Right ventricle myocardium inferior (tissue), 1 donor: ENCODE data around the gene TCEANC2. TPM values are rescaled to one million over a fixed set of nuclear protein-coding genes. Genes with fewer than 3 reads are reported as not detected.
"Not testable (repeated sequence)": the region's sequence is repeated elsewhere in the genome, so short reads cannot be mapped to it uniquely, and the experiment has no call there.

ENCODE experiments used
- ATAC-seq: fragments of 200-7000 bp; cut with Tn5 transposase; one replicate; pipeline ENCODE4 v1.9.1; 2020; ENCODE audit warnings: mild to moderate bottlenecking, moderate library complexity
- DNase-seq: peaks from one replicate; pipeline ENCODE4 v3.0.0; 2021; ENCODE audit errors: missing footprints
- intact Hi-C: fragments of 100-400 bp; cut with DNase I; formaldehyde crosslinking; loops from one replicate; pipeline ENCODE4 v1.11.0; 2022
- long read RNA-seq: library from polyadenylated mRNA; unstranded; transcript quantifications from one replicate; pipeline ENCODE4 v2.0.0, GENCODE V29; 2021
- total RNA-seq: library from RNA; stranded (reverse); fragmentation: NEBNext Ultra II Directional; extraction: Animal tissue kit (Norgen Biotek cat#: 25700); gene quantifications from one replicate; pipeline ENCODE4 v1.2.1, GENCODE V29; 2021
- donor health status: DM: no; HTN: yes; CAD: no; lungs with severe emphysema.

TCEANC2 gene
- total RNA-seq = 4.7 TPM
- long read RNA-seq, full-length matches to known transcripts = 3 of 5 reads
- long read RNA-seq, partial matches to known transcripts = 0 of 5 reads
- long read RNA-seq, other reads (novel, unspliced or antisense) = 2 of 5 reads

DNA sequence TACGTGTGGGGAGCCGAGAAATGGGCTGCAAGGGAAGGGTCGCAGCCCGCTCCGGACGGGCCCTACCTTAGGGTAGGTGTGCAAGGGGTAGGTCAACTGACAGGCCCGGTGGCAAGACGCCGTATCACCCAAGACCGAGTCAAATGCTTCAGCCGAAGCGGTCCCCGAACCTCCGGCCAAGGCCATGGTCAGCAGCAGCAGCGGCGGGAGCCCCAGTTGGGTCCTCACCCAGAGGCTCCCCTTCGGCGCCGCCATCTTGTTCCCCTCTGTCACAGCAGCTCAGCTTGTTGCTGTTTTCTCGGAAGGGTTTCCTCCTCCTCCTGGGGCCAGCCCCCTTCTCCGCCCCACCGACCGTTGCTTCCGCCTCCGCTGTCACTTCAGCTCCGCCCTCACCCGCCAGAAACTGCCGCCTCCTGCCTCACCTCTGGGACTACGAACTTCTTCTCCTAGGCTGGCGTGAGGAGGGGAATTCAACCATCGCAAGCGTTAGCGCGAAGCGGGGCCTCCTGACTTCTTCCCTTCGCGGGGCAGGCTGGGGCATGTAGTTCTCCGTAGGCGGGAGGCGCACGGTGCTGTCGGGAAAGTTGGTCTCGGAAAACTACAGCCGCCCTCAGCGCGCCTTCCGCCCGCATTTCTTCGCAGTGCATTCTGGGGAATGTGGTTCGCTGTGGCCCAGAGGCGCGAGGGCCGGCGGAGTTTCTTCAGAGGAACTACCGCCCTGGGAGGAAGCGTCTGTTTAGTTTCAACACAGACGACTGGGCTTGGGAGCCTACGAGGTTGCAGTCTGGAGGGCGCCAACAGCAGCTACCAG is at the start of gene TCEANC2, which contains the start of gene TMEM59:
TCEANC2 (plus strand) TSS at position 675 of the 811 bp plus-strand sequence. CDS start 815 bp downstream, outside the sequence.
TMEM59 (minus strand) TSS at position 271 of the 811 bp plus-strand sequence; CDS start at position 255, 16 bp downstream.
- peak; percentile 99 for DNase-seq
- intact Hi-C loops = loop anchor here (5.0 kb wide), 2 partner anchors 106 to 161 kb away; partner anchors contain the start of genes DIO1, IFT25 and LRRC42
- peak; percentile 99 for ATAC-seq

DNA sequence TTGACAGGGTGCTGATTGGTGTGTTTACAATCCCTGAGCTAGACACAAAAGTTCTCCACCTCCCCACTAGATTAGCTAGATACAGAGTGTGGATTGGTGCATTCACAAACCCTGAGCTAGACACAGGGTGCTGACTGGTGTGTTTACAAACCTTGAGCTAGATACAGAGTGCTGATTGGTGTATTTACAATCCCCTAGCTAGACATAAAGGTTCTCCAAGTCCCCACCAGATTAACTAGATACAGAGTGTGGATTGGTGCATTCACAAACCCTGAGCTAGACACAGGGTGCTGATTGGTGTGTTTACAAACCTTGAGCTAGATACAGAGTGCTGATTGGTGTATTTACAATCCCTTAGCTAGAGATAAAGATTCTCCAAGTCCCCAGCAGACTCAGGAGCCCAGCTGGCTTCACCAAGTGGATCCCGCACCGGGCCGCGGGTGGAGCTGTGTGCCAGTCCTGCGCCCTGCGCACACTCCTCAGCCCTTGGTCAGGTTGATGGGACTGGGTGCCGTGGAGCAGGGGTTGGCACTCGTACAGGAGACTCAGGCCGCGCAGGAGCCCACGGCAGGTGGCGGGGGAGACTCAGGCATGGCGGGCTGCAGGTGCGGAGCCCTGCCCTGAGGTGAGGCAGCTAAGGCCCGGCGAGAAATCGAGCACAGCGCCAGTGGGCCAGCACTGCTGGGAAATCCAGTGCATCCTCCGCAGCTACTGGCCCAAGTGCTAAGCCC is 49.5 kb upstream of the TCEANC2 start:
- ATAC-seq, intact Hi-C loops, DNase-seq: not testable (repeated sequence)

DNA sequence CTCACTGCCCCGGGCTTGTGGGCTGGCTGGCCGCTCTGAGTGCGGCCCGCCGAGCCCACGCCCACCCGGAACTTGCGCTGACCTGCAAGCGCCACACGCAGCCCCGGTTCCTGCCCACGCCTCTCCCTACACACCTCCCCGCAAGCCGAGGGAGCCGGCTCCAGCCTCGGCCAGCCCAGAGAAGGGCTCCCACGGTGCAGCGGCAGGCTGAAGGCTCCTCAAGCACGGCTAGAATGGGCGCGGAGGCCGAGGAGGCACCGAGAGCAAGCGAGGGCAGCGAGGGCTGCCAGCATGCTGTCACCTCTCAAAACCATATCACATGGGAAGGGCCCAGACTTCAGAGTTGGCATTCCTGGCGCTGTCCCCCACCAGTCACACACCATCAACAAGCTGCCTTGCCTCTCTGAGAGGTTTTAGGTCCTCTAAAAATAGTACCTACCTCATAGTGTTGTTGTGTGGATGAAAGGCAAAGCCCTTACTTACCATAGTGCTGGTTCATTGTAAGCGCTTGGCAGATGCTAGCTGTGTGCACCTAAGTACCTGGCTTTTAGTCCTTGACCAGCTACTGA is 48.8 kb upstream of the TCEANC2 start:
- intact Hi-C loops = no loop called here
- DNase-seq = no peak
- ATAC-seq = no peak

DNA sequence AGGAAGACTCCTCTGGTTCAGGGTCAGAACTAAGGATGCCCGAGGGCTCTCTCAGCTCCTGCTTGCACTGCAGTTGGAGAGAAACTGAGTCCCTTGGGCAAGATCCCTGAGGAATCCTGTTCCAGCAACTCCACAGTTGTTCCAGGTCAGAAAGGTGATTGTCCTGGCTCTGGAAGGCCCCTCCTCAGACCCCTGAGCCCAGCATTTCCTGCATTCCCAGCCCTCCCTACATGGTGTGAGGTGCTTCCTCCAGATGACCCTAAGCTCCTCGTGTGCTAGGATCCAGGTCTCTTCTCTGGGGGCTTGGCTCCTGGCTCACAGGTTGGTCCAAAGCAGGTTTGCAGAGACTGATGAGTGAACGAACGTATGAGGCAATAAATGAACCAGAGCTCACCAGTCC is 46.9 kb upstream of the TCEANC2 start:
- DNase-seq (no peak), ATAC-seq (no peak)
- intact Hi-C loops = no loop called here

DNA sequence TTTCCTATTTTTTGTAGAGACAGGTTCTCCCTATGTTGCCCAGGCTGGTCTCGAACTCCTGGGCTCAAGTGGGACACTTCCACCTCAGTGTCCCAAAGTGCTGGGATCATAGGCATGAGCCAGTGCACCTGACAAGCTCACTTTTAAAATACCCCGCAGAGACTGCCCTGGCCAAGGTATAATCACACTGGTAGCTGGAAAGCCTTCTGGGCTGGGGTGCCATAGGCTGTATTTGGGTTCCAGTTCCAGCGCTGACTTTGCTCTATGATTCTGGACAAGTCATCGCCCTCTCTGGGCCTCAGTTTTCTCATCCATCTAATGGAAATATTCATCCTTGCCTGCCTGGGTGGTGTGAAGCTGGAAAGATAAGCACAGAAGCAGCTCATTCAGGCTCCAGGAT is 45.8 kb upstream of the TCEANC2 start:
- DNase-seq = no peak
- intact Hi-C loops = no loop called here
- ATAC-seq = no peak

DNA sequence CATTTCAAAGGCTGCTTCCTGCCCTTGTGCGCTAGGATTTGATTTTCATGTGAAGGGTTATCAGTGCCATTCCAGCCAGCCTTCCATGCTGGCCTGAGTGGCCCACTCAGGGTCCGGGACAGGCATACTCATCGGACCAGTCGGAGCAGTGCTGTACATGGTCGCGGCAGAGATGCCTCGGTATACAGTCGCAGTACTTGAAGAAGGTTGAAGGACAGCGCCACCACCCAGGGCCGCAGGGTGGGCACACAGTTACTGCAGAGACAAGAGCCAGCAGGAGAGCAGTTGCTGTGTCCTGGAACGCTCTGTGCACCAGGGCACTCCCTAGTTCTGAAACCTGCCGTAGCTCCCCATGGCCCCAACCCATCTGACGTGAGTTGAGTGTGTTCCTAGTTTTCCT is 44.5 kb upstream of the TCEANC2 start:
- DNase-seq (no peak), ATAC-seq (no peak)
- intact Hi-C loops = no loop called here

DNA sequence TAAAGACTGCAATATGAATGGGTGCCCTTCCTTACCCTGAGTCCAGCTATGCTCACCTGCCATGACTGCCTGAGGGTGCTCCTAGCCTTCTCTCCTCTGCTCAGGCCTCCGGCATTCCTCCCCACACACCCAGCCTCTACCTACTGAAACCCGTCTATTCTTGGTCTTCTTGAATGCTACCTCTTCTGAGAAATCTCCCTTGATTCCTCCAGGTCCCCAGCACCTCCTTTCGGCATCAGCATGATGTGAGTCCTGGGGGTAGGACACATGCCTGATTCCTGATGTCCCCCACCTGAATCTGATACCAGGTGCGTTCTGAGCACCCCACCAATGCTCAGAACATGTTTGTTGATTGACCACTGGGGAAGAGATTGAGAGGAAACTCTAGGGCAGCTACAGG is 44.0 kb upstream of the TCEANC2 start:
- no peak for DNase-seq
- intact Hi-C loops = no loop called here
- ATAC-seq = no peak

DNA sequence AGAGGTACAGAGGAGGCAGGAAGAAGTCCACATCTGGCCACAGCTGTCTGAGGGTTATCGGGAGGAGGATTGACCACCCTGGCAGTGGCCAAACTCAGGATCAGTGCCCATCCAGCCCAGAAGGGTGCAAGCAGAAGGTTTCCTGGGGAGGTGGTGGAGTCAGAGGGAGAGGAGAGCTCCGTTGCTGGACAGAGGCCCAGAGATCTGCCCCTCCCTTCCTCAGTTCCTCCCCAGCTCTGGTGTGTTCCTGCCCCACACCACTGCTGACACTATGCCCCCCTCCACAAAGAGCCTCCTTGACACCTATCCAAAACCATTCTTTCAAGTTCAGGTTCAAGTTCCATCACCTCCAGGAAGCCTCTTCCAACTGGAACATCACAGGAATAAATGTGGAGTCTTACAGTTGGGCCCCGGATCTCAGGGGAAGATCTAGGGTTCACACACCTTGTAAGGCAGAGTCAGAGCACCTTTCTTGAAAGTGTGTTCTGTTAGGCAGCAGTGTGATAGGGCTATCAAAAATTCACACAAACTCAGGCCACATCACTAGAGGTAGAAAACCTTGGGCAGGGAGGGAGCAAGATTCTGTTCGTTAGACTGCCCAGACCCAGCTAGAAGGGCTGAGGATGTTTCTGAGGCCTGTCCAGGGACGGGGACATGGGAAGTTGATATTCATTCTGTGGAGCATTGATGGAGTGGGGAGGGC is 42.8 kb upstream of the TCEANC2 start:
- intact Hi-C loops = no loop called here
- DNase-seq = no peak
- ATAC-seq = no peak

DNA sequence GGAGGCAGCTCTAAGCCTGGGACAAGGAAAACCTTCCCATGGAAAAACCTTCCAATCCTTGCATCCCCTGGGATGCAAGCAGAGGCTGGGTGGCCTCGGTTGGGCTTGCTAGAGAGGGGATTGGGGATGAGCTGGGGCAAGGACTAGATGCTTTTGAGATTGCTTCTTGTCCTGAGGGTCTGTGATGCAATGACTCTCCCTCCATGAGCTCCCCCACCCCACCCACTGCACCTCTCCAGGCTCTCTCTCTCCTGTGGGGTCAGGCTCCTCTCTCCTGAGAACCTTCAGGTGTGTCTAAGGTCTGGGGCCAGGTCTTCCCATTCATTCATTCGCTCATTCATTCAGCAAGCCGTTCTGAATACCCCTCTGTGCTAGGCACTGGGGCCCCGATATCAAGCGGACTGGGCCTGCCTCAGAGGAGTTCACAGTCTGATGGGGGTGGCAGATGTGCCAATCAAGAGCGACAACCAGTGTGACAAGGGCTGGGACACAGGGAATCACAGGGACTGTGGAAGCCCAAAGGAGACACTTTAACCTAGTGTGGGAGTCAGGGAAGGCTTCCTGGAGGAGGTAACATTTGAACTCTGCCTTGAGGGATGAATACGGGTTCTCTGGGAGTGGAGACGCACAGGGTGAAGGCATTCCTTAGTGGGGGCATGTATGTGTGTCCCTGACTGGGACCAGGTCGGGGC is 41.9 kb upstream of the TCEANC2 start:
- intact Hi-C loops = no loop called here
- no peak for DNase-seq
- no peak for ATAC-seq

DNA sequence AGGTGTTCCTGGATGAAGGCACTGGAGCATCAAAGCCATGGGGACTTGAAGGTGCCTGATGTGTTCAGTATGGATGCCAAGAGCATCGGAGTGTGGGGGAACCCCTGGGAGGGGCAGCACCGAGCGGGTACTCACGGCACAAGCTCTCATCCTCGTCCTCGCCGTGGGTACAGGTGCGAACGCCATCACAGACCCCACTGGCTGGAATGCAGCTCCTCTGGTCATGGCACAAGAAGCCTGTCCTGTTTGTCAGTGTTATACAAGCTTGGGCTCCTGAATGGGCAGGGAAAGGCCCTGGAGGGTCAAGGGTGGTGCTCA is 41.4 kb upstream of the TCEANC2 start:
- ATAC-seq (no peak), DNase-seq (no peak)
- intact Hi-C loops = no loop called here

DNA sequence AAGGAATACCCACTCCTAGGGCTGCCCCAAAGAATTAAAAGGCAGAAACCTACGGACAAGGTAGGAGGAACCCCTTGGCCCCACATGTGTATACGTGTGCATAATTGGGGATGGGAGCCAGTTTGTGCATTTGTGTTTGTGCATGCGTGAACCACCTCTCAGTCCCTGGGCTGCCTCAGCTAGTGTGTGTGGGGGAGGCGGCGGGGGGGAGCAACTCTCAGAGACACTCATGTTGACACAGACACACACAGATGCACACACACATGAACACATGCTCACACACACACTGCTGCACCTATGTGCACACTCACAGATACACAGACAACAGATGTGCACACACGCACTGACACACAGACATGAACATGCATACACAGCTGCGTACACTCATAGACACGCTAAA is 40.5 kb upstream of the TCEANC2 start:
- ATAC-seq (no peak), DNase-seq (no peak)
- intact Hi-C loops = no loop called here

DNA sequence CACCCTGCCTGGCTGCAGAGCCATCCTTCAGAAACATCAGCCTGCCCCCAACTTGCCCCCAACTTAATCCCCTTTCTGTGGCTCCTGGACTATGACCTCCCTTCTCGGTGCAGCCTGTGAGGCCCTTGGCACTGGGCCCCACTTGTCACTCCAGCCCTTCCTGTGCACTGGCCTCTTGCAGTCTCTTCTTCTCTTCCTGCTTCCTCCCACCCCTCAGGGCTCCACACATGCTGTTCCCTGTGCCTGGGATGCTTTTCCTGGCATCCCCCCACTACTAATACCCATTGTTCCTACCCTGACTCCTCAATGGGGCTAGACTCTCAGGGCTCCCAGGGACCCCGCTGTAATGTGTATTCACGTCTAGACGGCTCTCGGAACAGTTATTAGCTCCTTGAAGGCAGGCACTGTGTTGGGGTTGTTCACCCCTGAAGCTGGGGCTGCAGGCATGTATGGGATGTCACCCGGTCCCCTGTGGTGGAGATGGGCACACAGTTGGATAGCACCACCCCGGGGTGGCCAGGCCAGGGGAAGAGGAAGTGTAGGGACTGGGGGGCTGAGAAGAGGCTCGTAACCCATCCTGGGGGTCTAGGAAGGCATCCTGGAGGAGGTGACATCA is 39.9 kb upstream of the TCEANC2 start:
- DNase-seq (no peak), ATAC-seq (no peak)
- intact Hi-C loops = no loop called here

DNA sequence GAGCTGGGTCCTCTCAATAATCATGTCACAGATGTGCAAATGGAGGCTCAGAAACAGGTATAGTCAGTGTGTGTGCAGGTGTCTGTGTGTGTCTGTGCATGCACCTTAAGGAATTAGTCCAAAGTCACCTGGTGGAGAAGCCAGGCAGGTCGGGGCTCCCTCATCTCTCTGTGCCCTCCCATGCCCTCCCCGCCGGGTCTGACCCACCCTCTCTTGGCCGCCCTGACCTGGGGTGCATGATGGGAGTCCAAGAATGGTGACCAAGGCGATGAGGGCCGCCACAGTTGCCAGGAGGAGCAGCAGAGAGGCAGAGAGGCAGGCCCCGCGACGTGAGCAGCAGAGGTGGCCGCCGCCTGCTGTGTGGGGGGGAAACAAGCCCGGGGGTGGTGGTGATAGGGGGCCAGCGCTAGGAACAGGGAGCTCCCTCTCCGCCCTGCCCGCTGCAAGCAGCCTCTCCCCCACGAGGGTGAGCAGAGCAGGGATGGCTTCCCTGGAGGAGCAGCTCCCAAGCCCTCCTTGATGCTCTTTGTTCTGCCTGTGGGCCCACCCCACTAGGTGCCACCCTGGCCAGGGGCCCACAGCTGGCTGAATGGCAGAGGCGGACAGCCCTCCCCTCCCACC is 39.3 kb upstream of the TCEANC2 start:
- intact Hi-C loops = no loop called here
- DNase-seq (no peak), ATAC-seq (no peak)

DNA sequence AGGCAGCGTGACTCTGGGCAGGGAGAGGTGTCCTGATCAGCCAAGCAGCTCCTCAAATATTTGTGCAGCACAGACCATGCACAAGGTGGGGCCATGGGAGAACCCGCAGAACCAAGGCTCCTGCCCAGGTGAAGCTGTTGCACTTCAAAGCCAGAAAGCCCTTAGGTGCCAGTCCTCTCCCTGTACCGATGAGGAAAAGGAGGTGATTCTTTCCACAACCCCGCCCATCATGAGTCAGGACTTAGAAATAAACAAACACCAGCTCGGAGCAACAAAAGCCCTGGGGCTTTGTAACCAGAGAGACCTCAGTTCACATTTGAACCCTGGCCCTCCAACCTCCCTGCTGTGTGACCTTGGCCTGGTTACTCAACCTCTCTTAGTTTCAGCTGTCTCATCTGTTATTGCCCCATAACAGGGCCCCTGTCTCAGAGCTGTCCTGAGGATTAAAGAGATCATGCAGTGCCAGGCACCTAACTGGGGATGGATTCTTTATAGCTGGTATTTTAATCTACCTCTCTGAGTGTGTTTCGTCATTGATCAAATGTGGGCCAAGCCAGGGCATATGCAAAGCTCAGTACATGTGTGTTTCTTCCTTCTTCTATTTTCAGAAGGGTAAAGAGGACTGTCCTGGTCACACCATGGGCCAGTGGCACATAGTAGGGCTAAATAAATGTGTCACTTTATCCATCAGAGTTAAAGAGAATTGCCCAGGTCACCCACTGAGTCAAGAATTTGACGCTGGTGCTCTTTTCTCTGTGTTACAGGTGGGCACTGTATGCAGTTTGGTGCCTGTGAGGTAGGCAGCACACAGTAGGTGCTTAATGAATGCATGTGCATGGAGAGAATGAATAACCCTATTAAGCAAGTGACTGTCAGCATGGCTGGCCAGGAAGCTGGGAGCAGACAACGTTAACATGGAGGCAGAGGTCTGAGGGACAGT is 36.8 kb upstream of the TCEANC2 start:
- DNase-seq (no peak), ATAC-seq (no peak)
- intact Hi-C loops = no loop called here

DNA sequence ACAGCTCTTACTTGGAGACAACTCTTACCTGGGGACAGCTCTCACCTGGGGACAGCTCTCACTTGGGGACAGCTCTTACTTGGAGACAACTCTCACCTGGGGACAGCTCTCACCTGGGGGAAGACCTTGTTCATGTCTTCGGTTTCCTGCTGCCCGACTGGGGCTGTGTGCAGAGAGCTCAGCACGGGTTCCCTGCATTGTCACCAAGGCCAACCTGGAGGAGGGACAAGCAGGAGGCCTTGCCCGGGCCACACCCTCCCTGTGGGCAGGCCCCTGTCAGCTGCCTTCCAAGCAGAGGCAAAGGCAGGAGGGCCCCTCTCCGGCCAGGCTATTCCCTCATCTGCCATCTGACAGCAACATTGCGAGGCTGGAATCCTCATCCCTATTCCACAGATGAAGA is 35.4 kb upstream of the TCEANC2 start, which contains the start of gene LDLRAD1:
LDLRAD1 (minus strand) TSS at position 208 of the 400 bp plus-strand sequence; CDS start at position 134, 74 bp downstream.
- ATAC-seq = no peak
- intact Hi-C loops = no loop called here
- no peak for DNase-seq

DNA sequence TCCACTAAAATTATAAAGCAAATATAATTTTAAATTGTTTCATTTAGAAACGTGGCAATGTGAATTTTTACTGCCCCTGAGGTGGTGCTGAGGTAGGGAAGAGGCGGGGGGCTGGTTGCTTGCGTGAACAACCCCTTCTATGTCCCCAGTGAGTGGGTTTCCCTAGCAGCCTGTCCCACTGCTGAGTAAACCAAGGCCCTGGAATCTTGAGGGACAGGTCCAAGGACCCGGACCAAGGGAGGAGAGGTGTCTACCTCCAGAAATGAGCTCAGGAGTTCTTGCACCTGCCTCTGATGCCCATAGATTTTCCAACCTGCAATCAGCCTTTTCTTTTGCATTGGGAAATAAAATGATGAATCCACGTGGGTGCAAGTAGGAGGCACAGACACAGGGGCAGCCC is 34.8 kb upstream of the TCEANC2 start:
- ATAC-seq (no peak), DNase-seq (no peak)
- intact Hi-C loops = no loop called here
